Measurements from ENCODE around the gene POLR1D. TPM values are rescaled to one million over a fixed set of nuclear protein-coding genes. Genes with fewer than 3 reads are reported as not detected.

Gene POLR1D
- total RNA-seq, 1 donor = 93.7 TPM

- H3K27ac ChIP-seq (ENCODE audit: low read depth, low read length) = no peak overlapping the region
- peaks cover 53% of the 10 kb centered on the region for H3K79me2 ChIP-seq (ENCODE audit: insufficient read depth, low read length)
- no peak overlapping the region for H3K4me2 ChIP-seq (ENCODE audit: insufficient read depth, low read length)
- no peaks in the 10 kb centered on the region for H3K9me3 ChIP-seq (ENCODE audit: low read depth, low read length)
- no peaks in the 10 kb centered on the region for H3K27me3 ChIP-seq (ENCODE audit: insufficient read depth, low read length)
- no peak for DNase-seq (ENCODE audit: insufficient read length, low spot score, missing footprints)
- H2AFZ ChIP-seq (ENCODE audit: low read length) = no peak overlapping the region
- no peaks in the 10 kb centered on the region for H4K20me1 ChIP-seq (ENCODE audit: insufficient read depth, low read length)
- no peaks in the 10 kb centered on the region for H3K36me3 ChIP-seq (ENCODE audit: insufficient read depth, low read length)
- TF ChIP-seq CTCF (IDR thresholded peaks at IDR 0.05; ENCODE audit: extremely low read depth, low read depth, low read length) = no peak
- peaks cover 30% of the 10 kb centered on the region for H3K4me1 ChIP-seq (ENCODE audit: insufficient read depth, low read length)
- no peak overlapping the region for H3K4me3 ChIP-seq (ENCODE audit: insufficient read depth, low read length)
These were observed 19.9 kb upstream of the POLR1D start for GRCh38 chr13:27601803-27602202.

- Histone ChIP-seq H3K36me3 (ENCODE audit: insufficient read depth, low read length) (no peaks in the 10 kb centered on the region), H3K27me3 (ENCODE audit: insufficient read depth, low read length) (no peaks in the 10 kb centered on the region), H3K27ac (ENCODE audit: low read depth, low read length) (peak overlapping the region; percentile 3), H3K79me2 (ENCODE audit: insufficient read depth, low read length) (peaks cover 46% of the 10 kb centered on the region), H3K4me2 (ENCODE audit: insufficient read depth, low read length) (peak overlapping the region; percentile 39), H3K4me1 (ENCODE audit: insufficient read depth, low read length) (peaks cover 27% of the 10 kb centered on the region), H3K4me3 (ENCODE audit: insufficient read depth, low read length) (no peak overlapping the region), H3K9me3 (ENCODE audit: low read depth, low read length) (no peaks in the 10 kb centered on the region), H4K20me1 (ENCODE audit: insufficient read depth, low read length) (no peaks in the 10 kb centered on the region), H2AFZ (ENCODE audit: low read length) (no peak overlapping the region)
- peak; percentile 49 for DNase-seq (ENCODE audit: insufficient read length, low spot score, missing footprints)
- TF ChIP-seq CTCF (IDR thresholded peaks at IDR 0.05; ENCODE audit: extremely low read depth, low read depth, low read length) = no peak
These were observed 16.6 kb upstream of the POLR1D start for GRCh38 chr13:27605099-27605498.

DNA sequence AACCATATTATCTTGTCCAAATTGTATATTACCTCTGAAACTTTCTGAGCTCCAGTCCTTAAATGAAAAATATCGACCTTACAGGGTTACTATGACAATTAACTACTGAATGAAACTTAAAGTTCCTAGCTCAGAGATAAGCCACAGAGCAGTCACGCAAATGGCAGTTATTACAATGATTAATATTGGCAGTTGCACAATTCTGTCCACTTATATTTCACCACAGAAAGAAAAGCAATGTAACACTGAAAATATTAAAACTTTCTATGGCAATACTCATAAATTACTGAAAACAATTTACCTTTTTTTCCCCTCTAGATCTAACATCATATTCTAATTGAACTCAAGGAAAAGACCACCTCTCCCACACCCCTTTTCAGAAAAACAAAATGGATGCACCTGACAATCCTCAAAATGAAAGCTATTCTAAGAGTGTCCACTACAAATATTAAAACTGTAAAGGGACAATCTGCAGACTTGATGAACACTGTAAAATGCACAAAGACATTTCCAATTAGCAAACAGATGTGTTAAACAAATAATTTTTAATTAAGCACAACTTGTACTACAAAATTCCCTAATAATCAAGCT is 16.0 kb upstream of the POLR1D start:
- peak; percentile 41 for DNase-seq (ENCODE audit: insufficient read length, low spot score, missing footprints)
- peak overlapping the region; percentile 3 for H3K27ac ChIP-seq (ENCODE audit: low read depth, low read length)
- no peak overlapping the region for H2AFZ ChIP-seq (ENCODE audit: low read length)
- no peak overlapping the region for H3K4me3 ChIP-seq (ENCODE audit: insufficient read depth, low read length)
- no peaks in the 10 kb centered on the region for H3K36me3 ChIP-seq (ENCODE audit: insufficient read depth, low read length)
- H3K4me1 ChIP-seq (ENCODE audit: insufficient read depth, low read length) = peaks cover 21% of the 10 kb centered on the region
- H3K9me3 ChIP-seq (ENCODE audit: low read depth, low read length) = no peaks in the 10 kb centered on the region
- peak overlapping the region; percentile 39 for H3K4me2 ChIP-seq (ENCODE audit: insufficient read depth, low read length)
- peaks cover 48% of the 10 kb centered on the region for H3K79me2 ChIP-seq (ENCODE audit: insufficient read depth, low read length)
- no peaks in the 10 kb centered on the region for H4K20me1 ChIP-seq (ENCODE audit: insufficient read depth, low read length)
- no peaks in the 10 kb centered on the region for H3K27me3 ChIP-seq (ENCODE audit: insufficient read depth, low read length)
- TF ChIP-seq CTCF (IDR thresholded peaks at IDR 0.05; ENCODE audit: extremely low read depth, low read depth, low read length) = no peak

GRCh38 chr13:27607125-27607524 is 14.6 kb upstream of the POLR1D start:
- TF ChIP-seq CTCF (IDR thresholded peaks at IDR 0.05; ENCODE audit: extremely low read depth, low read depth, low read length) = no peak
- no peaks in the 10 kb centered on the region for H4K20me1 ChIP-seq (ENCODE audit: insufficient read depth, low read length)
- H3K27me3 ChIP-seq (ENCODE audit: insufficient read depth, low read length) = no peaks in the 10 kb centered on the region
- H3K36me3 ChIP-seq (ENCODE audit: insufficient read depth, low read length) = no peaks in the 10 kb centered on the region
- H2AFZ ChIP-seq (ENCODE audit: low read length) = no peak overlapping the region
- no peaks in the 10 kb centered on the region for H3K9me3 ChIP-seq (ENCODE audit: low read depth, low read length)
- H3K27ac ChIP-seq (ENCODE audit: low read depth, low read length) = peak overlapping the region; percentile 14
- H3K4me1 ChIP-seq (ENCODE audit: insufficient read depth, low read length) = peaks cover 21% of the 10 kb centered on the region
- peak; percentile 72 for DNase-seq (ENCODE audit: insufficient read length, low spot score, missing footprints)
- no peak overlapping the region for H3K4me3 ChIP-seq (ENCODE audit: insufficient read depth, low read length)
- H3K79me2 ChIP-seq (ENCODE audit: insufficient read depth, low read length) = peaks cover 51% of the 10 kb centered on the region
- peak overlapping the region; percentile 22 for H3K4me2 ChIP-seq (ENCODE audit: insufficient read depth, low read length)
